GM11168 (cell line): ENCODE measurements around the gene LPAR2.
"Not testable (repeated sequence)": the region's sequence is repeated elsewhere in the genome, so short reads cannot be mapped to it uniquely, and the experiment has no call there.

Source experiments
- in situ Hi-C: fragments of 300-500 bp; cut with MboI; formaldehyde crosslinking; loops from one replicate; pipeline ENCODE4 v1.12.0; 2022; ENCODE audit warnings: low sequenced_read_pairs; ENCODE audit not compliant: unreplicated experiment

Gene LPAR2

DNA sequence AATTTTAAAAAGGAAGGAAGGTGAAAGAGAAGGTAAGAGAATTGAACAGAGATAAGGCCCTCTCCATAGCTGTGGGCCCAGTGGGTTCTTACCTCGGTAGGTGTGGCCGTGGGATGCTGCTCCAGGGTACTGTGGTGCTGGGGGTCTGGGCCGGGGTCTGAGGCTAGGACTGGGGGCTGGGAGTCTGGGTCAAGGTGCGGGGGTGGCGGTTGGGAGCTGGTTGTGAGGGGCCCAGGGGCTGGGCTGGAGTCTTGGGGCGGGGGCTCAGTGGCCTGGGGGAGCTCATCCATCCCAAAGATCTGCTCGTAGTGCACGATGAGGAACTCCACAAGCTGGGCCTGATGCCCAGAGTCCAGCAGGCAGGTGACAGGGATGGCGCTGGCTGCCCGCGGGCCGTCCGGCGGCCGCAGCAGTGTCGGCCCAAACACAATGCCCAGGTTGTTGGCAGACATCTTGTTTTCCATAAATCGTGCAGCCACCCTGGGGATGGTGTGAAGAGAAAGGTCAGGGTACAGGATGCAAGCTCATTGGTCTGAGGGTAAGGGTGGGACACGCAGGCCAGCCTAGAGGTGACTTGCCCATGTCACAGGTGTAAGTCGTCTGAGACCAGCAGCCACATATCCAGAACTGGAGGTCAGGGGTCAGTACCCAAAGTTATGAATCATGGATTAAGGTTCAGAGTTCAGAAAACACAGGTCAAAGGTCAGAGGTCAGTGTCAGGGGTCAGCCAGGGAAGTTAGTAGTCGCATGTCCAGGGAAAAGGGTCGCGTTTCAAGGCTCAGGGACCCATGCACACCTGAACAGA, 5.9 kb upstream of the LPAR2 start:
- in situ Hi-C loops: no loop called here

DNA sequence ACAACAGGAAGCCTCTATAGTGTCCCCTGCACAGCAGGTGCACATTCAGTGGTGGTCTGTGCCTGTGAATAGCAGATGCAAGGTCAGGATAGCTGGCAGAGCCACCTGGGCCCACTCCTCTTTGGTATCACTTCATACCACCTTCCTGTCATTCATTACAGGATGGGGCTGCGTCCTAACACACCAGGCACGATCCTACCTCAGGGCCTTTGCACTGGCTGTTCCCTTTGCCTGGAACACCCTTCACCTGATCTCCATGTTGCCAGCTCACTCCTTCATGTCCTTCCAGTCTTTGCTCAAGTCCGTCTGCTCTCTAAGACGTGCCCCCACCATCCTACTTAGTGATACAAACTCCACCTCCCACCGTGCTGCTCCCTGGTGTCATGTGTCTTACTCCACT, 4.6 kb upstream of the LPAR2 start:
- in situ Hi-C loops: no loop called here

DNA sequence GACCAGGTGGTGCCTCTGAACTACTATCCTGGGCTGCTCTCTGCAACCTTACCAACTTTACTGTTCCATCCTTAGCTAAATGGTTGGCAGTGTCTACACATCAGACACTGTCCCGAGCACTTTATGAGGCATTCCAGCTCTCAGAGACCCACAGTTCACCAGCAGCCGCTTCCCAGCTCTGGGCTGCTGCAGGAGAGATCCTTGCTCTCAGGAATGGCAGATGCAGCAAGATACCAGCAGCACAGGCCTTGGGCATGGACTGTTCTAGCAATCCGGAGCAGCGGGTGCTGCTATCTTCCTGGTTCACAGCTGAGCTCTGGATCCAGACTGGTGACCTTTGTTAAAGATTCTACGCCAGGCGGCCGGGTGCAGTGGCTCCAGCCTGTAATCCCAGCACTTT, 3.3 kb upstream of the LPAR2 start:
- in situ Hi-C loops: no loop called here

DNA sequence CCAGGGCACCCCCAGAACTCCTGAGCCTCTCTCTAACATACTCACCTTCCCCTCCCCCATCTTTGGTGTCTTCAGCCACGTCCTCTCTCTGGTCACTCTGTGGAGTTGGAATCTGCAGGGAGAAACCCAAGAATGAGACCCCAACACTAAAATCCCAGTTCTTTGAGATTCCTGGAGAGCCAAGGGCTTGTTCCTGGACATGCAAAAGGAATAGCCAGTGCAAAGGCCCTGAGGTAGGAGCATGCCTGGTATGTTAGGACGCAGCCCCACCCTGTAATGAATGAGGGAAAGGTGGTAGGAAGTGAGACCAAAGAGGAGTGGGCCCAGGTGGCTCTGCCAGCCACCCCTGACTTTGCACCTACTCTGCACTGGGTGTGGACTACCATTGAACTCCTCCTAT, 2.4 kb upstream of the LPAR2 start:
- in situ Hi-C loops: no loop called here

DNA sequence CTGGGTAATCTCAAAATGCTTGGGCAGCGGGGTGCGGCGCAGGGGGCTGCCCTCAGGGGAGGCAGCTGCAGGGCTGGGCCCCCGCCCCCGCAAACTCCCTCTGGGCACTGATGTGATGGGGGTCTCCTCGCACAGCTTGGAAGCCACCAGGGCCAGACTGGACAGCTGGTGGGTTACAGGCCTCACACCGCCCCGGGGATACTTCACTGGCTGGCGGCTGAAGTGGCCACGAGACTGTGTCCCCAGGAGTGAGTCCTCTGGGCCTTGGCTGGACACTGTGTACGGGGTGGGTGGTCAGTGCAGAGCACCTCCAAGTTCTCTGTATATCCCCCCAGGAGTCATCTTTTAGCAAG, 2.0 kb upstream of the LPAR2 start:
- in situ Hi-C loops: no loop called here

DNA sequence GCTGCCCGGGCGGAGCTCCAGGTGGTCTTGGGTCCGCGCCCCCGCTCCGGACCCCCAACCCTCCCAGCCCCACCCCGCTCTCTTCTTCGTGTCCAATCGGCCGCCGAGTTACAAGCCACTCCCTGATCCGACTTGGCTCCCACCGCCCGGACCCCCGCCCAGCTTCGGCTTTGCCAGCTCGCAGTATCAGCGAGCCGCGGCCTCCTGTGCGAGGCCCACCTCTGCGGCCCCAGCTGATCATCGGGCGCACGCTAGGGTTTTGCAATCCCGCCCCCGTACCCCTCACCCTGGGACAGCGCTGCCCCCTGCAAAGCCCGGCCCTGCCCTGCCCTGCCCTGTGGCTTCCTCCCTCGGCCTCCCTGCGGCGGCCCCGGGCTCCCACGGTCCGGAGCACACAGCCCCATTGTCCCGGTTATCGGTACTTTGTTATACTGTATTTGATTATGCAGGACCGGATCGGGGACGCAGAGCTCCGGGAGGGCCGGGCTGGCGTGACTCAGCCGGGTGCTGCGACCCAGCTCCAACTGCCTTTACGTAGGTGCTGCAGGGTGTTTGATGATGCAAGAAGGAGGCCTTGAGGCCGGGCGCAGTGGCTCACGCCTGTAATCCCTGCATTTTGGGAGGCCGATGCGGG, 598 bp upstream of the LPAR2 start:
- in situ Hi-C loops: no loop called here

DNA sequence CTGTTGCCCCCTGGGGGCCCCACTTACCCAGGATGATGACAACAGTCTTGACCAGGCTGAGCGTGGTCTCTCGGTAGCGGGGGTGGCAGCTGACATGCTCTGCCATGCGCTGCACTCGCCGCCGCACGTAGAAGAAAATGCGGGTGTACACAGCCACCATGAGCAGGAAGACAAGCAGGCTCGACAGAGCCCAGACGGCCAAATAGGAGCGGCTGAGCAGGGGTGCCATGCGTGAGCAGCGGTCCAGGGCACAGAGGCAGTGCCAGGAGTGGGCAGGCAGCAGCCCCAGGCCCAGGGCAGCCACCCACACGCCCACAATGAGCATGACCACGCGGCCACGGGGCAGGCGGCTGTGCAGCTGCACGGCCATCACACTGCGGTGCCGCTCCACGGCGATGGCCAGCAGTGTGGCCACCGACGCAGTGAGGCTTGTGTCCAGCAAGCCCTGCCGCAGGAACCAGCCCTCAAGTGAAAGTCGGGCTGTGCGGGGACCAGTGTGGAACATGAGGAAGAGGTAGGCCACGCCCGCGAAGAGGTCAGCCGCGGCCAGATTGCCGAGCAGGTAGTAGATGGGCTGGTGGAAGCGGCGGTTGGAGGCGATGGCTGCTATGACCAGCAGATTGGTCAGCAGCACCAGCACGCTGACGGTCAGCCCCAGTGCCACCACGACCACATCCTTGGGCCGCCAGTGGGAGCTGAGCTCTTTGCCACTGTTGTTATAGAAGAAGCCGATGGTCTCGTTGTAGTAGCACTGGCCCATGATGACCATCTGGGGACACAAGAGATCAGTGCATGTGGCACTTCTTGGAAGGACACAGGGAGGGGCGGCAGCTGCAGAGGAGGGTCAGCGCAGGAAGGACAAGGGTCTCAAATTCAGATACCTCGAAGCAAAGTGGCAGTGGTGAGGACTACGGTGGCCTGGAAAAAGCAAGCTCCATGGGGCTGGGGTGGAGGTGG, 1.2 kb downstream of the LPAR2 start:
- in situ Hi-C loops: no loop called here

DNA sequence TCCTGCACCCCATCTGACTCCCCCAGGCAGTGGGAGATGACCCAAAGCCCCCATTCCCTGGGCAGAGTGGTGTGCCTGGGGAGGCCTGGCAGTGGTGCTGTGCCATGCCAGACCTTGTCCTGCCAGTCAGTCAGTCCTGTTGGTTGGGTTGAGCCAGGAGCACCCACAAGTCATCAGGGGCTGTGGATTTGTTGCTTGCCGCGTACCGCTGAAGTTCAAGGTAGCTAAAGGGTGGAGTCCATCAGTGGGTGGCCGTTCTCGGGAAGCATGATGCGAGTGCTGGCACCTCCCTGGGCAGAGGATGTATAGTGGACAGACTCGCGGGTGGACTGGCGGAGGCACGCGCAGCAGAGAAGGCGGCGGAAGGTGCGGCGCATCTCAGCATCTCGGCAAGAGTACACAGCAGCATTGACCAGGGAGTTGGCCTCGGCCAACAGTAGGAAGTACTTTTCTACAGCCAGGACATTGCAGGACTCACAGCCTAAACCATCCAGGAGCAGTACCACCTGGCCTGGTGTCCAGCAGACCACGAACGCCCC, 3.9 kb downstream of the LPAR2 start:
- in situ Hi-C loops: no loop called here

DNA sequence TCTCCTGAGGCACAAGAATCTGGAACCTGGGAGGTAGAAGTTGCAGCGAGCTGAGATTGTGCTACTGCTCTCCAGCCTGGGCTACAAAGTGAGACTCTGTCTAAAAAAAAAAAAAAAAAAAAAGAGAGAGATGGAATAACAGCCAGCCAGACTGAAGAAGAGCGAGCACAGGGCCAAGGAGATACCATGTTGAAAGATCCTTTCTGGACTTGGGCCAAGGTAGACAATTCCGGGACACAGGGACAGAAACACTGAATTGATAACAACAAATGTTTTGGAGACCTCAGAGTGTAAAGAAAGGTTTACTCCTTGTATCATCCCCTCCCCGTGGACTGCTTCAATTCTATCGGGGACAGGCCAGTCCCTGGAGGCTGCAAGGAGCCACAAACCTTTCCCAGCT, 4.6 kb downstream of the LPAR2 start:
- in situ Hi-C loops: no loop called here

DNA sequence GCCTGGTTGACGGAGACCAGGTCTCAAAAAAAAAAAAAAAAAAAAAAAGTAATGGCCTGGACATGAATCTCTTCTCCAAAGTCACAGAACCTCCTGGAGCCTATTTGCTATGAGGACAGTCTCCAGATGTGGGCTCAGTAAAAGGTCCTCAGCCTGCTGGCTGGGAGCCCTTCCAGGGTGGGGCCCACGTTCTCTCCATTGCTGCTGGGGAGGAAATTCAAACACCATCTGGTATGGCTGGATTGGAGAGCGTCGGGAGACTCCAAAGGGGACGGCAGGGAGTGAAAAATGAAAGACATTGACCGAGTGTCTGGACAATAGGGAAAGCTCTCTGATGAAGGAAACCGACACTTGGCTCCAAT, 8.2 kb downstream of the LPAR2 start:
- in situ Hi-C loops: no loop called here

DNA sequence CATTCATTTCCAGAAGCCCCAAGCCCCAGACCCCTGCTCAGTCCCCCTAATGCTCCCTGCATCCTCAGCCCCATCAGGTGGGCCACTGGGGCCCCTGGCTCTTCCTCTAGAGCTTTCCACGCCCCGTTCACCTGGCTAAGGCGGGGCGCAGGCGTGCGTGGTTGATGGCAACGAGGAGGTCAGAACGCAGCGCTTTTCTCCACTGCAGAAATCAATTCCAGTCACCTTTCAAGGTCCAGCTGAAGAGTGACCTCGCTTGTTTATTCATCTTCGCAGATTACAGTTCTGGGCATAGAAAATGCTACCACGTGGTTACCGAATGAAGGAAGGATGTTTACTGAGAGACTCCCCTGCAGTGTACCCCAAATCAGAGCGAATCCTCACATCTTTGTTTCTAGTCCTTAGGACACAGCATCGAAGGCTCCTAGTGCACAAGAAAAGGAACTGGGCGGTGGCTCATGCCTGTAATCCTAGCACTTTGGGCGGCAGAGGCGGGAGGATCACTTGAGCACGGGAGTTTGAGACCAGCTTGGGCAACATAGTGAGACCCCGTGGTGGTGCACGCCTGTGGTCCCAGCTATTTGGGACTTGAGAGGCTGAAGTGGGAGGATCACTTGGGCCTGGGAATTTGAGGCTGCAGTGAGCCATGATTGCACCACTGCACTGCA, 8.7 kb downstream of the LPAR2 start:
- in situ Hi-C loops: no loop called here

DNA sequence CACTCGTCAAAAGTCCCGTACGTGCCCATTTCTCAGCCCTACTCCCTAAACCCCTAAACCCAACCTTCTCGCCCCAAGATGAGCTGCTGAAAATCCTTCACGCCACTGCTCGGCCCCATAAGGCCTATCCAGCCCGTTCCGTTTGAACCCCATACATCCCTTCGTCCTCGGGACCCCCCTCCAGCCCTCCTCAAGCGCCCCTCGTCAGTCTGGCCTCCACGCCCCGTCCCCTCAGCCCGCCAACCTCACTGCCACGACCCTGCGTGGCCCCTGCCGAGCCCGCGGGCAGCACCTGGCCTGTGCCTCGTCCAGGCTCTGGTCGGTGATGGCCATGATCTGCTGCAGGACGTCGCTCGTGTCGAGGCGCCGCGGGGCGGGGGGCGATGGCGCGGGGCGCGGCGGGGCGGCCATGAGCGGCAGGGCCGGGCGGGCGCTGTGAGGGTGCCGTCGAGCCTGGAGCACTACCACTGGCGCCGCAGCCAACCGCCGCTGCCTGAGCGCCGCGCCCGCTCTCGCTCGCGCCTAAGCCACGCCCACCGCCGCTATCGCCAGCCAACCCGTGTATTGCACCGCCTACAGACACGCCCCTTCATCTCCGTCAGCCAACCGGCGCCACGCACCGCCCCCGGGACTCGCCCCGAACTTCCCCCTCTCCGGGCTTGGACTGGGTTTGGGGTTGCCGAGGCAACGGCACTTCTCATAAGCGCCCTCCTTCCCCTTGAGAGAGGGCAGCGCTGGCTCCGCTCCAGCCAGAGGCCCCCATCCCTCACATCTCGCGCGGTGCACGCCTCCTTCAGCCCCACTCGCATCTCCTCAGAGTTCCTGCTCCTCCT, 9.6 kb downstream of the LPAR2 start, which contains the start of gene PBX4:
TSS of gene PBX4 (minus strand) at position 469 of the 833 bp plus-strand sequence. CDS start at position 411, 58 bp downstream.
- in situ Hi-C loops: no loop called here

DNA sequence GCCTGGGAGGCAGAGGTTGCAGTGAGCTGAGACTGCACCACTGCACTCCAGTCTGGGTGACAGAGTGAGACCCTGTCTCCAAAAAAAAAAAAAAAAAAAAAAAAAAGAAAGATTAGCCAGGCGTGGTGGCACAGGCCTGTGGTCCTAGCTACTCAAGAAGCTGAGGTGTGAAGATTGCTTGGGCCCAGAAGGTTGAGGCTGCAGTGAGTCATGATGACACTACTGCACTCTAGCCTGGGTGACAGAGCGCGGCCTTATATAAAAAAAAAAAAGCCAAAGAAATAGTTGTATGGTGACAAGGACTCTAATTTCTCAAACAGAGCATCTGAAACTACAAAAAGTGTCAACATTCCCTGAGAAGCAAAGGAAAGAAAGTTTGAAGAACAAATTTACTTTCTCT, 12.9 kb downstream of the LPAR2 start:
- in situ Hi-C loops: no loop called here

DNA sequence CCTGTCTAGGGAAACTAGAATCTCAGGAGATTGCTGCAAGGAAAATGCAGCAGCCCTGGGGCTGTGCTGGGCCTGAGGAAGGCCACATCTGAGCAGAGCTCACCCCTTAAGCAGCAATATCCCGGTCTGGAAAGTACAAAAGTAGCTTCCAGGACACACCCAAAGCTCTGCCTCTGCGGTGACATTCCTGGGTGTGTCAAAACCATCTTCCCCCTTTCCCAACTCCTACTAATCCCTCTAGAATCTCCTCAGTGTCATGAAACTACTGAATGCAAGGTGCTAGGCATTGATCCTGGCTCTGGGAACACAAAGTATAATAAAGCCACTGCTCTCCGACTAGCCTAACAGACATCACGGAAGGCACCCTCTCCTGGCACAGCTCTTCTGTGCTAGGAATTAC, 14.5 kb downstream of the LPAR2 start:
- in situ Hi-C loops: no loop called here

DNA sequence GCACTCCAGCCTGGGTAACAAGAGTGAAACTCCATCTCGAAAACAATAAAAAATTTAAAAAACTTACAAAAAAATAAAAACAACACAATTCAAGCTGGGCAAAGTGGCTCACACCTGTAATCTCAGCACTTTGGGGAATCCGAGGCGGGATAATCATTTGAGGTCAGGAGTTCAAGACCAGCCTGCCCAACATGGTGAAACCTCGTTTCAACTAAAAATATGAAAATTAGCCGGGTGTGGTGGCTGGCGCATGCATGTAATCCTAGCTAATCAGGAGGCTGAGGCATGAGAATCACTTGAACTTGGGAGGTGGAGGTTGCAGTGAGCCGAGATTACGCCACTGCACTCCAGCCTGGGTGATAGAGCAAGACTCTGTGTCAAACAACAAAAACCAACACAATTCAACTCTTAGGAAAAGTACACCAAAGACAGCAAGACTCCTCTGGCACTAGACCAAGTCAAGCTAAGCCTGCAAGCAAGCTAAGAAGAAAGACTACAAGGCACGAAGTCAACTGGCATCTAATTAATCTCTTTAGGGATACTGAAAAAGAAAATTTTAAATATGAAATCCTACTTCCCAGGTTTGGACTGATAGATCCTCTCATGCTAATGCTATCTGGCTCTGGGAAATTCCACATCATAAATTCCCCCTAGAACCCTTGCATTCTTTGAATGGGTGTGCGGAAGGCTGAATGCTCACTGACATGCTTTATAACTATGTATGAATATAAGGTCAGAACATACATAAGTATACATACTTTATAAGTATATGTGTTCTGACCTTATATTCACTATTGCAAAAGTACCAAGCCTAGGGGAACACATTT, 17.4 kb downstream of the LPAR2 start:
- in situ Hi-C loops: no loop called here

DNA sequence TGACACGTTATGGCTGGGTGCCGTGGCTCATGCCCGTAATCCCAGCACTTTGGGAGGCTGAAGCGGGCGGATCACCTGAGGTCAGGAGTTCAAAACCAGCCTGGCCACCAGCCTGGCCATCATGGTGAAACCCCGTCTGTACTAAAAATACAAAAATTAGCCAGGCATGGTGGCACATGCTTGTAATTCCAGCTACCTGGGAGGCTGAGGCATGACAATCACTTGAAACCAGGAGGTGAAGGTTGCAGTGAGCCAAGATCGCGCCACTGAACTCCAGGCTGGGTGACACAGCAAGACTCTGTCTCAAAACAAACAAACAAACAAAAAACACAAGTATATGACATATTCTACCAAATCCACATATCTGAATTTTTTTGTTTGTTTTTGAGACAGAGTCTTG, 21.3 kb downstream of the LPAR2 start:
- in situ Hi-C loops: not testable (repeated sequence)

DNA sequence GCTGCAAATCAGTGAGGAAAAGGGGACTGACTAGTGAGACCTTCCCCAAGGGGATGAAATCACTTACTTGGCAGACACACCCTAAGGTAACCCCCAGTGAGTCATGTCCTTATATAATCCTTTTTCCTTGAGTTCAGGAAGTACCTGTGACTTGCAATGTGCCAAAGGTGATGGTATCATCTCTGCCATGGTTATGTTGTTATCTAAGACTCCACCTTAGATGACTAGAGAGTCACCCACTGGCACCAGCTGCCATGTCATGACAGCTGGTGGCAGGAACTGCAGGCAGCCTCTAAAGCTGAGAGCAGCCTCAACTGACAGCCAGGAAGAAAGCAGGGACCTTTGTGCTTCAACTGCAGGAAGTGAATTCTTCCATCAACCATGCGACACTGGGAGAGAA, 22.0 kb downstream of the LPAR2 start:
- in situ Hi-C loops: no loop called here

DNA sequence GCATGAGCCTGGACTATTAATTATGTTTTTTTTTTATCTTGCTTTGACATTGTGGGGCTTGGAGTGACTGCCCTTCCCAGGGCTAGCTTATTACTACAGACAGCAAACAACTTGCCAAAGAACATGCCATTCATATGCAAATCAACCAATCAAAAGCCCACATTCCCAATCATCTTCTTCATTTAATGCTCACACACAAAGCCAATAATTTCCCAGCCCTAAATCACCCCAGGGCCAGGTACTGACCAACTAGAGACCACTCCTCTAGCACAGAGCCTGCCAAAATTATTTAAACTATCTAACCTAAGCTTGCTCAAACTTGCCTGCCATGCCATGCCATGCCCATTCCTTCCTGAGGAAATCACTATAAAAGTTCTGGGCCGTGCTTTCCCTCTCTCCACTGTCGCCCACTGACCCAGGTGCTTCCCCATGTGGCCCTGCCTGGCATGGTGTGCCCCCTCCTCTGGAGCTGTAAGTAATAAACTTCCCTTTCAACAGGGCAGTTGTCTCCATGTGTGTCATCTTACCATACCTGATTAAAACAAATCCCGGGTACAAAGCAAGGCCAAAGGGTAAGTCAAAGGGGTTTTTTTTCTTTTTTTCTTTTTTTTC, 25.2 kb downstream of the LPAR2 start:
- in situ Hi-C loops: no loop called here
